Pancreas (tissue), 10 donors: ENCODE data around the gene OSBPL1A. TPM values are rescaled to one million over a fixed set of nuclear protein-coding genes. Genes with fewer than 3 reads are reported as not detected.
A peak's percentile ranks its signal among the peaks of the same experiment; 100 is the strongest.

ENCODE experiments used
- ATAC-seq, 4 donors: fragments of 200-7000 bp; cut with Tn5 transposase; one replicate each; pipeline versions ENCODE4 v1.8.0 to v1.9.1; 2020; ENCODE audit warnings: mild to moderate bottlenecking in 4 of 4, moderate library complexity in 4 of 4
- DNase-seq, 6 donors: peaks; one replicate each; pipeline ENCODE4 v3.0.0-alpha.2; 2020
- FAIRE-seq: peaks from 2 replicates; lab custom pipeline; 2012; peaks lifted over from hg19 to GRCh38; lab: Jason Lieb, UNC
- H3K27ac ChIP-seq, 4 donors: fragments of 200-600 bp; sonication (generic); 1 replicate in 3 of 4; 2 replicates in 1 of 4; pipeline versions ENCODE4 v1.5.0 to v1.8.0; 2020
- H3K27me3 ChIP-seq, 4 donors: fragments of 200-600 bp; one replicate each; pipeline ENCODE4 v1.8.0; 2021
- H3K36me3 ChIP-seq, 3 donors: fragments of 200-600 bp; sonication (generic) in 1 of 3; one replicate each; pipeline versions ENCODE4 v1.5.0 to v1.8.0; 2020 to 2021
- H3K4me1 ChIP-seq, 3 donors: fragments of 200-600 bp; one replicate each; pipeline ENCODE4 v1.8.0; 2021
- H3K4me3 ChIP-seq, 4 donors: fragments of 200-600 bp; sonication (generic) in 2 of 4; one replicate each; pipeline versions ENCODE4 v1.5.0 to v1.8.0; 2020 to 2021
- H3K9me3 ChIP-seq, 4 donors: fragments of 200-600 bp; one replicate each; pipeline ENCODE4 v1.8.0; 2021
- WGBS, 2 donors: extraction: QIAGEN DNeasy Blood & Tissue Kit; methylation state at CpG; one replicate each; pipeline ENCODE4 v1.1.7; 2013; 5-methylcytosine and 5-hydroxymethylcytosine counted together
- intact Hi-C, 3 donors: fragments of 100-400 bp; cut with DNase I; formaldehyde crosslinking; loops; one replicate each; pipeline versions ENCODE4 v1.11.1 to v1.14.2; 2022
- polyA plus RNA-seq, 2 donors: library from polyadenylated mRNA; stranded (reverse); fragments of 200-250 nt; gene quantifications; one replicate each; pipeline ENCODE4 v1.2.3, GENCODE V29; 2013
- total RNA-seq, 6 donors: library from RNA; stranded (reverse); fragmentation: NEBNext Ultra II Directional in 4 of 6; extraction: Animal tissue kit (Norgen Biotek cat#: 25700) in 4 of 6; gene quantifications; one replicate each; pipeline versions ENCODE4 v1.2.1 to v1.2.4, GENCODE V29; 2021 to 2023
- TF ChIP-seq, protein P1 (sequence below), 4 donors: fragments of 200-600 bp; sonication (generic) in 3 of 4; IDR thresholded peaks; one replicate each; pipeline versions ENCODE4 v1.5.0 to v1.8.0; 2021; ENCODE audit warnings: antibody characterized with exemption in 4 of 4
- donor health status: healthy with polysubstance abuse.
- donor health status: DM: no; HTN: no; CAD: no; lungs with moderate emphysema.
- donor health status: DM: no; HTN: no; CAD: no.
- donor health status: control.
- donor health status: control.
- donor health status: Bipolar disorder and iron deficiency.
- donor health status: DM: yes; HTN: yes; CAD: no.
- donor health status: DM: no; HTN: no; CAD: no.
- donor health status: DM: no; HTN: no; CAD: no.
- donor health status: DM: yes; HTN: yes; CAD: no.

OSBPL1A gene
- total and polyA plus RNA-seq, 8 donors = 5.8 to 17.9 (median 10.8) TPM

DNA sequence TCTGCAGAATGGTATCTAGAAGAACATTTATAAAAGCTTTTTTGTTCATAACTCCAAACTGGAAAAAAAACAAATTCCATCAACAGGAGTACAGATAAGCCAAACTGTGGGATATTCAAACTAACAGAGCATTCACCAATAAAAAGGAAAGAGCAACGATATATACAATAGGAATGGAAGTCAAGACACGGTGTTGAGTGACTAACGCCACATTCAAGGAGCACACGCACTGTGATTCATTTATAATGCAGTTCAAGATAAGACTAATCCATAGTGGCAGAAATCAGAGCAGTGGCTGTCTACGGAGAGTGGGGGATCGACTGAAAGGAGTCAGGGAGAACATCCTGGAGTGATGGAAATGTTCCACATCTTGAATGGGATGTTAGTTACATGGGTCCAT lies 188.1 kb downstream of the OSBPL1A start:
- peaks cover 4 to 10% (median 7%) of the 10 kb centered on the region in 3 donors for H3K4me1 ChIP-seq
- TF ChIP-seq, protein P1, sequence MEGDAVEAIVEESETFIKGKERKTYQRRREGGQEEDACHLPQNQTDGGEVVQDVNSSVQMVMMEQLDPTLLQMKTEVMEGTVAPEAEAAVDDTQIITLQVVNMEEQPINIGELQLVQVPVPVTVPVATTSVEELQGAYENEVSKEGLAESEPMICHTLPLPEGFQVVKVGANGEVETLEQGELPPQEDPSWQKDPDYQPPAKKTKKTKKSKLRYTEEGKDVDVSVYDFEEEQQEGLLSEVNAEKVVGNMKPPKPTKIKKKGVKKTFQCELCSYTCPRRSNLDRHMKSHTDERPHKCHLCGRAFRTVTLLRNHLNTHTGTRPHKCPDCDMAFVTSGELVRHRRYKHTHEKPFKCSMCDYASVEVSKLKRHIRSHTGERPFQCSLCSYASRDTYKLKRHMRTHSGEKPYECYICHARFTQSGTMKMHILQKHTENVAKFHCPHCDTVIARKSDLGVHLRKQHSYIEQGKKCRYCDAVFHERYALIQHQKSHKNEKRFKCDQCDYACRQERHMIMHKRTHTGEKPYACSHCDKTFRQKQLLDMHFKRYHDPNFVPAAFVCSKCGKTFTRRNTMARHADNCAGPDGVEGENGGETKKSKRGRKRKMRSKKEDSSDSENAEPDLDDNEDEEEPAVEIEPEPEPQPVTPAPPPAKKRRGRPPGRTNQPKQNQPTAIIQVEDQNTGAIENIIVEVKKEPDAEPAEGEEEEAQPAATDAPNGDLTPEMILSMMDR (IDR thresholded peaks at IDR 0.05) = no peak
- DNase-seq (no peak), ATAC-seq (no peak), FAIRE-seq (no peak)
- no peaks in the 10 kb centered on the region for H3K36me3 ChIP-seq
- no peak overlapping the region for H3K27ac ChIP-seq
- H3K27me3 ChIP-seq = no peaks in the 10 kb centered on the region
- no peaks in the 10 kb centered on the region for H3K9me3 ChIP-seq
- no peak overlapping the region for H3K4me3 ChIP-seq
- WGBS, 2 donors = 95% methylated on average over 6 of the region's 6 CpGs
- intact Hi-C loops = no loop called here

DNA sequence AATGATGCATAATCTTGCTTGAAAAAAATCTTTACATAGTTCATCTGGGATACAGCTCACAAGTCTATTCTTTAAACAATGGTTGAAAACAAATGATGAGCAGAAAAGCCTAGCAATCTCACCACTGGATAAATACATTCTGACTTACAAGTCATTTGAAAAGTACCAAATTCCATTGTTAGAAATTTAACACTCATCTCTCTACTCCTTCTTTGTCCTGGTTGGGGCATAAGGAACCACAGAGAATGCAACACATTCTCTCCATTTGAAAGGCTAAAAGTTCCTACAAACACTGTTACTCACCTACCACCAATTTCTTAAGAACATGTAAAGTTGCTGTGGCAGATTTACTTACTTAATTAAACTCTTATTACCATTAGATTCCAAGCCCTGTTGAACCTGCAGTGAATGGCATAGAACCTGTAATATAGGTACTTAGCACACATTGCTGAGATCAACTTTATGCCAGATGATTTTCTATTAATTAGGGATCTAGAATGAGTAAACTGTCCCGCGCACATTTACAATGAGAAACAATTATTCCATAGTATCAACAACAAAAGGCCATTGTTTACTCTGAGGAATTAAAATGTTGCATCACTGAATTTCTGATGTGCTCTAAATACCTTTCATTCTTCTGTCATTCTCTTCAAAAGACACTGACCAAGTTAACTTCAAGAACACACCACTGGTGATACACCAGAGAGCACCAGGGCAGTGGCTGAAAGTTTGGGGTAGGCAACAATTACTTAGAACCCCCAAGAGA lies 189.2 kb downstream of the OSBPL1A start:
- Histone ChIP-seq H3K4me1 (no peaks in the 10 kb centered on the region), H3K4me3 (no peak overlapping the region), H3K36me3 (no peaks in the 10 kb centered on the region), H3K27me3 (no peaks in the 10 kb centered on the region), H3K27ac (no peak overlapping the region), H3K9me3 (no peaks in the 10 kb centered on the region)
- intact Hi-C loops = no loop called here
- DNase-seq (no peak), ATAC-seq (no peak), FAIRE-seq (no peak)
- TF ChIP-seq, protein P1 (IDR thresholded peaks at IDR 0.05) = no peak
- 30 to 38% methylated on average over 2 of the region's 2 CpGs for WGBS, 2 donors

DNA sequence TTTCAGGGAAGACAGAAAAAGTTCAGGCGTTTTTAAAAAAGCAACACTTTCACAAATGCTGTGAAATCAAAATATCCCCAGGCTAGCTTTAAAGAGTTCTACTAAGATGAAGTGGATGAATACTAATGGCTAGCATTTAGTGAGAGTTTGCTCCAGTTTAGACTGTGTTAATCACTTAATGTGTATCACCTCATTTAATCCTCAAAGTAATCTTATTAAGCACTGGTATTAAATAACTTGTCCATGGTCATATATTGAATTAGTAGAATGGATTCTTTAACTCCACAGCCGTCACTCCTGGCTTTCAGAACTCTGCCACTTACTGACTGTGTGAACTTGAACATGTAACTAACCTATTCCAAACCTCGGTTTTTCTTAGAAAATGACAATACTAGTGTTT lies 192.7 kb downstream of the OSBPL1A start:
- TF ChIP-seq, protein P1 (IDR thresholded peaks at IDR 0.05) = no peak
- ATAC-seq = no peak
- Histone ChIP-seq H3K27ac (no peak overlapping the region), H3K36me3 (no peaks in the 10 kb centered on the region), H3K4me1 (peaks cover 0 to 10% (median 4%) of the 10 kb centered on the region in 3 donors), H3K27me3 (no peaks in the 10 kb centered on the region), H3K4me3 (no peak overlapping the region), H3K9me3 (no peaks in the 10 kb centered on the region)
- DNase-seq = no peak
- whole genome bisulfite sequencing, 2 donors = 89 to 93% methylated on average over 3 of the region's 3 CpGs
- intact Hi-C loops = no loop called here
- no peak for FAIRE-seq

DNA sequence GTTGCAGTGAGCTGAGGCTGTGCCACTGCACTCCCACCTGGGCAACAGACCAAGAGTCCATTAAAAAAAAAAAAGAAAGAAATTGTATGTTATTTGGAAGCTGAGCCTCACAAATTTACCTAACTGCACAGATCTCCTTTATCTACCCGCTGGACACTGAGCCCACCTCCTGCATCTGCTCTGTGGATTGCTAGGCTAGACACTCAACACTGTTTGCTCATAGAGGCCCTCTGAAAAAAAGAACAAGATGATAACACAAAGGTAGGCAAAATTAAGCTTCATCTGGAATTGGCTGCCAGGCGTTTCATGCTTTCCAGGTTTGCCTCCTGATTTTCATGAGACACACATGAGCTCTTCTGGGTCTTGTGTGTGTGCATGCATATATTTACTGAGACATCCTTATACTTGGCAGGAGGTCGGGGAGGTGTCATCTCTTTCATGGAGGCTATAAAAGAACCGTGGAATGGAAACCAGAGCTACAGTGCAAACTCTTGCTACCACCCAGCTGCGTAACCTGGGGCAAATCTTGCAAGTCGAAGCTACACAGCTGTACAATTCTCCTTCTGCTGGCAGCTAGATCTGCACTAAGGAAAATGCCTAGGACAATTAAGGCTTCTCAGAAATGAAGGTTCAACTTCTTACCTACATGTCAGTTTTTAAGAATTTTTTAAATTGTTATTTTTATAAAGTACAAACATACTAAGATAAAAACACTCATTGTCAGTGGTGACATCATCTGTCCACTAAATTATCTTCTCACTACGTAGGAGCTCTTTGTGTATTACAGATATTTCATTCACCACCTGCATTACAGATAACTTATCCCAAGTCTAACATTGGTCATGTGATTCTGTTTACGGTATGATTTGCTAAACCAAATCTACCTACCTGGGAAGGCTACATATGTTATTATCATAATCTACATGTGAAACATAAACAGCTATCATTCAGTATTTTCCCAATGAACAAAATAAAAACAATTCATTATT lies 195.6 kb downstream of the OSBPL1A start:
- DNase-seq (no peak), FAIRE-seq (peak; percentile 9), ATAC-seq (peak; percentile 75 to 91 (median 88))
- peak overlapping the region in 3 of 4 donors; percentile 4 to 38 (median 25) for H3K27ac ChIP-seq
- no peaks in the 10 kb centered on the region for H3K27me3 ChIP-seq
- H3K4me3 ChIP-seq = no peak overlapping the region
- no peaks in the 10 kb centered on the region for H3K9me3 ChIP-seq
- H3K36me3 ChIP-seq = no peaks in the 10 kb centered on the region
- TF ChIP-seq, protein P1 (IDR thresholded peaks at IDR 0.05) = no peak
- intact Hi-C loops = no loop called here
- H3K4me1 ChIP-seq = peaks cover 0 to 10% (median 4%) of the 10 kb centered on the region in 3 donors
- WGBS, 2 donors = 48 to 50% methylated on average over 8 of the region's 8 CpGs
